HG02759 (cell line): ENCODE results near the gene ABI3BP.

Source experiments
- ATAC-seq: cut with Tn5 transposase; IDR thresholded peaks from one replicate; pipeline ENCODE4 v1.9.1; 2021; ENCODE audit warnings: mild to moderate bottlenecking, moderate library complexity; ENCODE audit not compliant: unreplicated experiment

The ABI3BP gene

DNA sequence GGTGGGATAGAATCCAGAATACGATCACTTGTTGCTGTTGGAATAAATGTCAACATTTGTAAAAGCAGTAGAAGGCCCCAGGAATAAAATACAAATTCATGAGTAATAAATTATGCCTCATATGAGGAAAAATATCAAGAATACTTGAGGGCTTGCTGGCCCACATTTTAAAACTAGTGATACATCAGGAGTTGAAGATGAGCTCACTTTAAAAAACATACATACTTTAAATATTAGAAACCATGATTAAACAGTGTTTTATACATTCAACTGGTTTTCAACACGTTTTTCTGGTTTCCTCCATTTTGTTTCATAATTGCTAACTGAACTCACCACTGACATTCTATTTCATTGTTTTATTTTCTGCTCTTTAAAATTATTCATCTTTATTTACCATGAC, 142.5 kb downstream of the ABI3BP start:
- no peak for ATAC-seq

DNA sequence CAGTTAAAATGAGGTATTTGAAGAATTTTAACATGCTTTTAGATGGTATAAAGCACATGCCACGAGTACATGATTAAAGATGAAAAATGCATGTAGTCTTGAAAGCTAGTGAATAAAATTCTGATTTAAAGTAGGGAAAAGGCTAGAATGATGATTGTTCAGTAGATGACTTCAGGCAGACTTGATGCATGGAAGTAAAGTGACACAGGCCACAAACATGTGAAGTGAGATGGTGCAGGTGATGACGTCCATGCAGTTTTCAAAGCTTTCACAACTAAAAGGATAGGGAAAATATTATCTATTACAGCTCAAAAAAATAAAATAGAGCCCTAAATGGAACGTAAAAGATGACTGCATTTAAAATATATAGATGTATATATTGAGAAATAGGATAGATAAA, 143.1 kb downstream of the ABI3BP start:
- ATAC-seq, result no peak

DNA sequence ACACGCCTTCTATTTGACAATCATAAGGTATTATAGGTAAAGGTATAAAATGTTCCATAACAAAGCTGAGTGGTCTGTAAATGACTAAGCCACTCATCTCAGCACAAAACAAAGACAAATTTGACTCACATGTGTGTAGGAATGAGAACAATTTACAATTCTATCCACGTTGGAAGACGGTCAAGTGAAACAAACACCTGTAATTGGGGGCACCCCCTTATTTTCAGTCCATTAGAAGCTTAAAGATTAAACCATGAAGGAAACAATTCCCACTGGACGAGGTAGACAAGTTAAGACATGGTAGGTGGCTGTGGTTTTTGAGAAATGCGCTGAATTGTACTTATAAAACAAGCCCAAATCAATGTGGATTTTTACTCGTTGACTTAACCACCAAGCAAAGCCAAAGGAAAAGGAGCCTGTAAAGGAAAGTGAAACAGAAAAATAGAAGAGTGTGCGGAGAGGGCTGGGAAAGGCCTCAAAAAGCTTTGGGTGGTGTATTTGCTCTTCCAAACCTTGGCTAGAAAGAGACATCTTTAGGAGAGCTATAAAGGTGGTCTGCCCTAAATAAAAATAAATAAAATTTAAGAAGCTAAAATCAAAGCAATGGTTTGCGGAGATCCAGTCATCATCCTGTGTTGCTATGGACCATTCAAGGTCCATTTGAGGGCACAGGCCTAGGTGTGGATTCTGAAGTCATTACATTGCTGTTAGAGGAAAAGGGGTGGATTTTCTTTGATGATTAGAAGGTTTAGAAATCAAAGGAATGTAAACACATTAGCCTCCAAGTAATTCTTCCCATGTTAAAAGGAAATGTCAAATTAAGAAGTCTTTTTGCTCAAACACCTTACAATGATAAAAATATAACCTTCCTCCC, 148.9 kb downstream of the ABI3BP start:
- ATAC-seq, result no peak

DNA sequence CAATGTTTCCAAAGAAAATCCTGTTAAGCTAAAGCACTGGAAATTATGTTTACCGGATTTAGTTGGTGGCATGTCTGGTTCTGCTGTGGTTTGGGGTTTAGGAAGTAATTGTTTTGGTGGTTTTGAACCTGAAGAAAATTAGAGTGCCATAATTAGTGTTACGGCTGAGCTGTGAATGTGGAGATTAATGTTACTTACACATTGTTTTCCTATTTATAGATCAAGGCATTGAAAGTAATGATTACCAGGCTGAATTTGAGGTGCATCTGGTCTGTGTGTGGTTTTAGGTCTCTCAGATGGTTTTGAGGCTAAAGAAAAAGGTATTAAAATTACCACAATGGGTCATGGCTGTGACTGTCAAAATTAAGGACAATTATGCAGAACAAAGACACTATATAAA, 155.1 kb downstream of the ABI3BP start:
- ATAC-seq, result no peak

DNA sequence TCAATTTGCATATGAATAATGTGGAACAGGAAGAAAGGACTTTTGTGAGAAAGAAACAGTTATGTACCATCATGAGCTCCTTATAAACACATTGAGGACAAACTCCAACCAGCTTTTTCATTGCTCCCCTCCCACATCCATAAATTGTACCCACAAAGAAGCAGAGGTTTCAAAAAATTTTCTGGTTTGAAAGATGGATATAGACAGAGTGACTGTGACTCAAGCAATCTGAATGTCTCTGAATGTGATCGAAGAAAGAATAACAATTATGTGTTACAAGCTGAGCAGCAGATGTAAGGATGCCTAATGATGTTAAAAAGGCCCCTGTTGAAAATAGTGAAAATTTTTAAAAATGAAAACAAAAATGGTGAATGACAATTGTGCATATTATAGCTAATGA, 156.6 kb downstream of the ABI3BP start:
- ATAC-seq, result no peak

DNA sequence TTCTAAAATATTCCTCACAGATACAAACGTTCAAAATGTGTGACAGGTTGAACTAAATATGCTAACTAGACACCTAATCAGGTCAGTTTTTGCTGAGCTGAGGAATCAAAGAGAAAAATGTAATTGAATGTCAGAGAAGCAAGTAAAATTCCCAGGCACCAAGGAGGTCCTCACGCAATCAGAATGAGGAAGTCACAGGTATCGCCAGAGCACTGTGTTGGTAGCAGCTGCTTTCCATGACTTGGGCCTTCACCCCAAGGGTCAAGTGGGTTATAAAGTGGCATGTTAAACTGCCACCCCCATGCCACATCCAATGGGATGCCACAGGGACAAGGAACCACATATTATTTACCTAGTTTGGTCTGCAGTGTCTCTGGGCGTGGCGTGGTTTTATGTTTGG, 158.9 kb downstream of the ABI3BP start:
- no peak for ATAC-seq

DNA sequence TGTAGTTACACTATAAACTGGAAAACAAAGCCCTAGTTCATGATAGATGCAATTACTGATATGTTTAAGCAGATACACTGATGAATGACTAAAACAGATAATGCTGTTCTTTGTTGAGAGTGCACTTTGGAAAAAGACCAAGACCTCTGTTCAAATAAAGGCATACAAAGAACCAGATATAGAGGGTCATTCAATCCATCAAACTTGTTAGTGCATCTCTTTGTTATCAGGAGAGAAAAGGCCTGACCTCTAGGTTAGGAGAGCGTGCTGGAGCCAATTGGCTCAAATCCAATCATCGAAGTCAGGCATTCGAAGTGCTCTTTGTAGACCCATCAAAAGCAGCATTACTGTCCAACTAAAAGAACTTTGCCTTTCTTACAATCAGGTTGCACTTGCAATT, 159.7 kb downstream of the ABI3BP start:
- ATAC-seq, result no peak

DNA sequence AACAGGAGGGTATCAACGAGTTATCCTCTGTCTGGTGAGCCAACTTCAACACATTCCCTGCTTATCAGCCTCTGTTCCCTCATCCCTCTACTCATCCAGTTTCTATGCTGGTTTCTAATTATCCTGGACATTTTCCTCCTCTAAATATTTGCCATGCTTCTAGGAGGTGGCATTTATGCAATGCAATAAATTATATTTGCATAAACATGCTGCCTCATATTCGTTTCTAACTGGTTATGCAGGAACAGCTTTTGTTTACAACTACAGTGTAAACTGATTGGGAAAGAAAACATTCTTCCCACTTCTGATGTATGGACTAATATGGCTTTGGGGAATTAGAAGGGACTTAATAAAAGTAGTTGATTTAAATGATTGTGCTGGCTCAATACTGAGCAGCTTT, 161.6 kb downstream of the ABI3BP start:
- ATAC-seq, result no peak

DNA sequence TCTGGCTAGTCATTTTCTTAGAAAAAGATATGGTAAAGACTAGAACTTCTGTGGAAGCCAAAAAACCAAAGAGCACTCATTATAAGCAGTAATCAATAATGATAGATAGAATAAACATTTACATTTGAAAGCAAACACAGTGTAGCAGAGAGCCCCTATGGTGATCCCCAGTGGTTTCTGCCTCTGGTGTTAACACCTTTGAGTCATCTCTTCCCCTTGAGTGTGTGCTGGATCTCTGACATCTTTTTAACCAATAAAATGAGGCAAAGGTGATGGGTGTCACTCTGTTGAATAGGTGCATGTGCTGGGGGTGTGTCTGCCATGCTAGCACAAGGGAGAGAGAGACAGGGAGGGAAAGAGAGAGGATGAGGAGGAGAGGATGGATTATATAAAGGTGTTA, 162.3 kb downstream of the ABI3BP start:
- ATAC-seq, result no peak

DNA sequence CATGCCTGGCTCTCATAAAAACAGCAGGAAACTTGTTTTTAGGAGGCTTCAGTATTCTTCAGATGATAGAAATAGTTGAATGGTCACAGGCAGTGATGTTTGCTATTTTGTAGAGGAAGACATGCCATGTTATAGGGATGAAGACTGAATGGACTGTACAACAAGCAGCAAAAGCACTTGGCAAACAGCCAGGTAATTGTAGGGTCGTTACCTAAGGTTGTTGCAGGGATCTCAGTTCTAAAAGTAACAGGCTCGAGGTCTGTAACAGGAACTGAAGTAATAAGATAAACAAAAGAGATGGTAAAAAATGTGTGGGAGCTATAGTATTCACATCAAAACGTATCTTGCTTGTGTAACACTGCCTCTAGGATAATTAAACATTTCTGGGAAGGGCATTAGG, 167.6 kb downstream of the ABI3BP start:
- ATAC-seq, result no peak

DNA sequence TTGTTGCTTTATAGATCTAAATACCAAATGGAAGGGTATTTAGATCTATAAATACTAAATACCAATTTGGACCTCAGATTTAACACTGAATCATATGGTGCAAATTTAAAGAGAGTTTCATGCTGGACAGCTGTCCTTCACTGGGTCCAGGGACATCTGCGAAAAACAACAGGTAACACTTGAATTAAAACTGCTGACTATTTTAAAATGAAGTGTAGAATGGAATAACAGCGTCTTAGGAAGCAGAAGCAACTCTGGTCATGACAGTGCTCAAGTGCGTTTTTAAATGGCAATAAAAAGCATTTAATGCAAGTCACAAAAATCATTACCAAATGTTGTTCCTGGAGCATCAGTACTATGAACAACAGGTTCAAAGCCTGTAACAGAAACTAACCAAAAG, 177.6 kb downstream of the ABI3BP start:
- ATAC-seq, result no peak

DNA sequence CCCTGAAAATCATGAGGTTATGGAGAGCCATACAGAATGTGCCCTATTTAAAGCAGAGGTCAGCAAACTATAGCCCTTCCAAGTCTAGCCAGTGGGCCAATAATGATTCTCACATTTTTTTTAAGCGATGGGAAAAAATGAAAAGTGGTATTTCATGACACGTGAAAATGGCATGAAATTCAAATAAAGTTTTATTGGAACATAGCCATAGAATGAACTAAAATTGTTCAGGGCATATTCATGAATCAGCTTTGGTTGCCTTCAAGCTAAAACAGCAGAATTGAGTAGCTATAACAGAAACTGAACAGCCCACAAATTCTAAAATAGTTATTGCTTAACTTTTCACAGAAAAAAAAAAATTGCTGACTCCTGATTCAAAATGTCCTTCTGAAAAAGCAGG, 179.4 kb downstream of the ABI3BP start:
- no peak for ATAC-seq

DNA sequence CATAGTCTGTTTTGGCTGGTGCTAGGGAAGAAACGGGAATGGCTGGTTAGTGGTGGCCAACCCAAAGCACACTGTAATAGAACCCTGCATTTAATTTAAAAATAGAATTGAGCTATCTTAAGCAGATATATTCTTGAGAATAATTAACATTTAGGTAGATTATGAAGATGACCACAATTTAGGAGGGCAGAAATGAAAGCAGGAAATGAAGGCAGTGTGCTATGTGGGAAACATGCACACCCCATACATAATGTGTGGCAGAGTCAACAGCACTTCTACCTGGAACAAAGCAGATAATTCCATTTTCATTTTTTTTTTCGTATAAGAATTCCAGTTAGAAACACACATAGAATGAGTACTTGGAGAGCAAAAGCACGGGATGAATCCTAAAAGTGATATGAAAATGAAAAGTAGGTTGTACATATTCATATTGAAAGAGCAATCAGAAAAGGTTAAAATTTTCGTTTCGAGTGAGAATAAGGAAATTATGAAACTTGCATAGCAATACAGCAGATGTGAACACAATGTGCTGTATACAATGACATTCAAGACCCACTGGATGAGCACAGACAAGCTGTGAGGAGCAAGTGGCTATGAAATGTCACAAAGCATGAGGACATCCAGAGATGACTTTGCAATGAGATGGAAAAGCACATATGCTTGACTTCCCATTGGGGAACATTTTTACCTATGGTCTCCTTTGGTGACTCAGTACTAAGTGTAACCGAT, 181.3 kb downstream of the ABI3BP start:
- no peak for ATAC-seq

DNA sequence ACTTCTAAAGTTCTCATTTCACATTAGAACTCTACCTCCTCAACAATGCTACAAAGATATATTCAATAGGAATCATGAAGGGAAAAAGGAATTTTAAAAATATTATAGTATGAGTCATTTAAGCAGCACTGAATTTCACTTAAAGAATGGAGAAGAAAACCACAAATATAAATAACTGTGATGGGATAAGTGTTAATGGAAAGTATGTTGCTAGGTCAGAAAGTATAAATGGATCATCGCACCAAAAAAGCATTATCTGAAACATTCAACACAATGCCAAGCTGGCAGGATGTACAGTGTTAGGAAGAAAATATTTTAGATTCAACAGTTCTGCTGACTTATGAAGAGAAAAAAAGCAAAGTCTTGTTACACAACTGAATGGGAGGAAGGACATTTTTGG, 182.6 kb downstream of the ABI3BP start:
- ATAC-seq, result no peak

DNA sequence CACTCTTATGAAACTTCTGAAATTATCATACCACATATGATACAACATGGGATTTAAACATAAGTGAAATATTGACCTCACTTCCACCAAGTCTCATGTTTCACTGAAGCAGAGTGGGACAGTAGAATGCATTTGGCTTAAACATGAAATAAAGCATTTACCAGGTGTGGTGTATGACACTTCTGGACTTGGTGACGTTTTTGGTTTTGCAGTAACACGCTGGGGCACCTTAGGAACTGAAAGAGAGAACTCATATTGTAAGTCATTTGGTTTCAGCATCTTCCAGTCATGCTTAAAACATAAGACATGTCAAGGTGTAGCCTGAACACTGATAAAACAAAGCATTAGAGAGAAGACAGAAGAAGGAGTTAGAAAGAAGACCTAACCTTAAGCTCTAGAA, 188.6 kb downstream of the ABI3BP start:
- ATAC-seq, result no peak

DNA sequence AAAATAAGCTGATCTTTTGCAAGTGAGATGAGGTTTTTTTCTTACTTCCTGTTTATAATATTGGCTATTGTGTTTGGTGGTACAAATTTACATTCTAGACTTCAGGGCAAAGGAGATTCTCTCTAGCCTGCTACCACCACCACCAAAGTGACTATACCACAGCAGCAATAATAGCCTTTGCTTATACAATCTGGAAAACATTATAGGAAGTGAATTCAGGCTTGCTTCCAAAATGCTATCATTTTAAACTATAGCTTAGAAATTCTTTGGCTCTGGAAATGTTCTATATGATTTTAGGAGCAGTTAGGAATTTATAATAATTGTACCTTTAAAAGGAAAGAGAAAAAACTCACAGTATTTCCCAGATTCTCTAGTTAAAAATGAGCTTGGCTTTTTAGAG, 189.5 kb downstream of the ABI3BP start:
- ATAC-seq, result no peak

DNA sequence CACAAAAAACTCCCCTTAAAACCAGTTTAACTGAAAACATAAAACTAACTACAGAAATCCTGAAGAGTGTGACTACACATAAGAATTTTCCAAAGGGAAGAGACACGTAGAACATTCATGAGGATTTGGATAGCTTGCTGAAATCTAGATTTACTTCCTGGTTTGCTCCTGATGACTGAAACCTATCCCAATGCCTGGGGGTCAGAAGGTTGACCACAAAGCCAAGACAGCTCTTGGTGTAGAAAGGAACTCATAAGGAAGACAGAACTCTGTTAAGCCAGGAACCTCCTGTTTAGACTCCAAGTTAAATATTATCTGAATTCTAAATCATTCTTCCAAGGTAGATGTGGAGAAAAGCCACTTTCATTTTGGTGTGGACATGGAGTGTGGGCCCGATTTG, 191.1 kb downstream of the ABI3BP start:
- no peak for ATAC-seq

DNA sequence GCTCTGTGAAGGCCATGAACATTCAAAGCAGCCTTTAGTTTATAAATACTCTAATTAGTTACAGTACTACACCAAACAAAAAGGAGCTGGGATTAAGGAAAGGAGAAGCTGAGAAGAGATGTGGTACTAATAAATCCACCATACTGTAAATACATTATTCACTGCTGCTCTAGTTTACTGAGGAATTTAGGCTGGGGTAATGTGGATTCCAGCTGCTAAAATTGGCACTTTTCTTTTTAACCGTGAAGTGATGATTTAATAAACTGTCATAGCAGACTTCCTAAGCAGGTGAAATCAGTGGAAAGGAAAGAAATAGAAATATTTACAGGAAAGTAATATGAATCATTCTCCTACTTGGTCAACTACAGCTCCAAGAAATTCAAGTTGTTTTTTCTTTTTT, 195.2 kb downstream of the ABI3BP start:
- ATAC-seq, result no peak

DNA sequence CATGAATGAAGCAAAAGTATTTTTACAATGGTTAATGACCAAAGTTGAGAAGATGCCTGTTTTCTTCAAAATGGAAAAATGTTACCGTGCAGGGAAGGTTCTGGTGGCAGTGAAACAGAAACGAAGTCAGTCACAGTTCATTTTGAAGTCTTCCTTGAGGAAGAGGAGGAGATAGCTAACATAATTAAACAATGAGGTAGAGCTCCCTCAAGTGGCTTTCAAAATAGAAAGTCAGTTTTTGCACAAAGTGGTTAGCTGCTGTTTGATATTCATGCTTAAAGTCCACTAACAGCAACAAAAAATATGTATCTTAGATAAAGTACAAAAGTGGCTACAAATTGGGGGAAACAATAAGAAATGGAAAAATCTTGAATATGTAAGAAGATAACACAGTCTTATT, 196.7 kb downstream of the ABI3BP start:
- ATAC-seq, result no peak

DNA sequence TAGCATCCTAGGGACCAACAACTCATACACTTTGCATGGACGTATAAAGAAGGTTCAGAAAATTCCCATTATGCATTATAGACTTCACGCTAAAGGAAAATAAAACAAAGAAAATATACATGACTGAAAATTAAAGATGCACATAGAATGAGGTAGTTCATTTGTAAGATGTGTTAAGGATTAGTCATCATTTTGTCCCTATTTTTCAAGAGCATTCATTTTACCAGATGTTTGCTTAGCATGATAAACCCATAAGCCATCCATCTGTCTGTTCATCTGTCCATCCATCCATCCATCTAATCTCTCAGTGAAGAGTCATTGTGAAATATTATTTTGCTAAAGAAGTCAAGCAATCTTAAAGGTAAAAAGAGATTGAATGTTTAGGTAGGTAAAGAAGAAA, 203.6 kb downstream of the ABI3BP start:
- no peak for ATAC-seq

DNA sequence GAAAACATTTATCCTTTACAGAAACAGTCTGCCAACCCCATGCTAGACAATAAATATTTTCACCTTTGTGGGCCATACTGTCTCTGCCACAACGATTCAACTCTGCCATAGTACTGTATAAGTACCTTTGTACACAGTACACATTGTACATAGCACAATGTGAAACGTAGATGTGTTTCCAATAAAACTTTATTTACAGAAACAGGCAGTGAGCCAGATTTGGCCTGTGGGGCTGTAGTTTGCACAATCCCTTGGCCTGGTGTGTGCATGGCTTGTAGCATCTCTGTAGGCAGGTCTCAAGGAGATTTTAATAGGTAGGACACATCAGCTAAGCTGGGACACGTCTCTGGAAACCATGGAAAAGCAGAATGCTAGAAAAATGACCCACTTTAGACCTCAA, 209.6 kb downstream of the ABI3BP start:
- ATAC-seq, result no peak

DNA sequence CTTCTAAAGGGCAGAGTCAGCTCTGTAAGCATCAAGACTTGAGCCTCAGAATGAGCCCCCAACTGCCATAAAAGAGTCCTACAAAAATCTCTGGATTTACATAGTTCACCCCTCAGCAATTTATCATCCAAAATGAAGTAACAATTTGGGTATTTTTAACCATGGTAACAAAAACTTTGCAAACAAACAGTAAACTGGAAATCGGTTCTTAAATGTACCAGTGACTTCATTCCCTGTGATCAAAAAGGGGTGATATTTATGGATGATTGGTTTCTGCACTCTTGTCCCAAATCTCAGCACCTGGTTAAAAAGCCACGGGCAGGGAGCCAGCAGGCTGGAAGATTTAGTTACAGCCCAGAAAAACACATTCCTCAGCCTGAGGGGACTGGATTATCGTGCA, 210.3 kb downstream of the ABI3BP start:
- ATAC-seq, result no peak

DNA sequence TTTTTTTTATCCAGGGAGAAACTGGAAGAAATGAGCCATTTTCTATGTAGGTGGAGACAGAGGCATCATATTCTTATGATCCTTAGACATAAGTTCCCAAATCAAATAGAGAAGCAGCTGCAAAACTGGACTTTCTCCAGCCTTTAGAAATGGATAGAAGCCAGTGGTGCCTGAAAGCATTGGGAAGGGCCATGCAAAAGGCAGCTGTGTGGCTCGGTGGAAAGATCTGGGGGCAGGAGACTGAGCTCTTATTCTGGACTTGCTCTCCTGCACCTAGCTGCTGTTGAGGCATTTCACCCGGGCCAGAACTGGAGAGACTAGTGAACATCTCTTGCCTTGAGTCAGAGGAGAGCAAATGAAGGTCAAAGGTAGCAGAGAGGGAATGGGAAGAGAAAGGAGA, 210.9 kb downstream of the ABI3BP start:
- ATAC-seq, result no peak
